ENCODE data around the gene CELSR1. TPM values are rescaled to one million over a fixed set of nuclear protein-coding genes. Genes with fewer than 3 reads are reported as not detected.
"Not testable (repeated sequence)": the region's sequence is repeated elsewhere in the genome, so short reads cannot be mapped to it uniquely, and the experiment has no call there.

CELSR1 gene
- total RNA-seq, 2 donors from 2014 or later = 24.2 to 38.2 TPM

DNA sequence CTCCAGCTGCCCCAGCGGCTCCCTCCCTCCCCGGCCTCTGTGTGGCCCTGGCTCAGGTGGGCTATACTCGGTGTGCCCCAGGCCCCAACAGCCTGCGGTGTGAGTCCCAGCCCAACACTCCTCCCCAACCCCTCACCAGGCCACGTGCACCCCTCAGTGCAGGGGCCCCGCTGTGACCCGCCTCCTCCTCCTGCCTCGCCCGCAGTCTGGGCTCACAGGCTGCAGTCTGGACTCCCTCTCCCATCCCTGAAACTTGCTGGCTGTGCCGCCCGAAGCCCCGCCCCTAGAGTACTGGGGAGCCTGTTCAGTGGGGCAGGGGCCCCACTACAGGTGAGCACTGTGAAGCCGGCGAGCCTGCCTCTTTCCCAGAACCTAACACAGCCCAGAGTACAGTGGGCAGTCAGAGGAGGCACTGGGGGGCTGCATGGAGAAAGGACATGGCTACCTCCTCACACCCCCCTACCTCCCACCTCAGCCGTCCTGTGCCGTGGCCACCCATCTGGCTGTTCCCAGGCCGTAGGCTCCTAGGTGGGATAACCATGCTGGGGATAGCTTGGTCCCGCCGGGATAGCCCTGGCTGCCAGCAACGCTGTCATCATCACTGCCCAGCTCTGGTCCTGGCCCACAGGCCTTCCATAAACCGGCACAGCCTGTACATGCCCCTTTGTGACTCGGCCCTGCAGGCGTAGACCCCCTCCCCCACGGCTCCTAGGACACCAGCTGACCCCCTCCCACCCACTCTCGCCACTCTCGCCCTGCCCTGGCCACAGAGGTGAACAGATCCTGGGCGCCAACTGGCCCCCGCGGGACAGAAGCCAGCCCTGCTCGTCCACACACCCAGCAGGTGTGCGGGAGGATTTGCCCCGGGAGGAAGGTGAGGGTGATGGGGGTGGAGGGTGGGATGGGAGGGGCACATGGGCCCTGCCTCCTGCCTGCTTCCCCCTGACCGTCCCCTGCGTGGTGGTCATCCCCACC is 29.7 kb downstream of the CELSR1 start:
- no peaks in the 10 kb centered on the region for H3K9me3 ChIP-seq
- H3K27me3 ChIP-seq (replicated peaks; ENCODE audit: insufficient read depth) = no peaks in the 10 kb centered on the region
- no peak for DNase-seq (ENCODE audit: low spot score)
- TF ChIP-seq POLR2AphosphoS5 (IDR thresholded peaks at IDR 0.05) (no peak), POLR2A (IDR thresholded peaks at IDR 0.05) (no peak)
- TF ChIP-seq, protein P1, sequence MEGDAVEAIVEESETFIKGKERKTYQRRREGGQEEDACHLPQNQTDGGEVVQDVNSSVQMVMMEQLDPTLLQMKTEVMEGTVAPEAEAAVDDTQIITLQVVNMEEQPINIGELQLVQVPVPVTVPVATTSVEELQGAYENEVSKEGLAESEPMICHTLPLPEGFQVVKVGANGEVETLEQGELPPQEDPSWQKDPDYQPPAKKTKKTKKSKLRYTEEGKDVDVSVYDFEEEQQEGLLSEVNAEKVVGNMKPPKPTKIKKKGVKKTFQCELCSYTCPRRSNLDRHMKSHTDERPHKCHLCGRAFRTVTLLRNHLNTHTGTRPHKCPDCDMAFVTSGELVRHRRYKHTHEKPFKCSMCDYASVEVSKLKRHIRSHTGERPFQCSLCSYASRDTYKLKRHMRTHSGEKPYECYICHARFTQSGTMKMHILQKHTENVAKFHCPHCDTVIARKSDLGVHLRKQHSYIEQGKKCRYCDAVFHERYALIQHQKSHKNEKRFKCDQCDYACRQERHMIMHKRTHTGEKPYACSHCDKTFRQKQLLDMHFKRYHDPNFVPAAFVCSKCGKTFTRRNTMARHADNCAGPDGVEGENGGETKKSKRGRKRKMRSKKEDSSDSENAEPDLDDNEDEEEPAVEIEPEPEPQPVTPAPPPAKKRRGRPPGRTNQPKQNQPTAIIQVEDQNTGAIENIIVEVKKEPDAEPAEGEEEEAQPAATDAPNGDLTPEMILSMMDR (IDR thresholded peaks at IDR 0.05) = no peak
- intact Hi-C loops (cut with DNase I) = no loop called here
- no peaks in the 10 kb centered on the region for H3K36me3 ChIP-seq
- H3K4me3 ChIP-seq = no peak overlapping the region
- WGBS = 73% methylated on average over 29 of the region's 34 CpGs
- H3K4me1 ChIP-seq (replicated peaks) = no peaks in the 10 kb centered on the region
- no peak overlapping the region for H3K27ac ChIP-seq

GRCh38 chr22:46504584-46504983 is 32.8 kb downstream of the CELSR1 start:
- TF ChIP-seq, protein P1 (IDR thresholded peaks at IDR 0.05) = no peak
- TF ChIP-seq POLR2AphosphoS5 (IDR thresholded peaks at IDR 0.05) (no peak), POLR2A (IDR thresholded peaks at IDR 0.05) (no peak)
- Histone ChIP-seq H3K4me3 (no peak overlapping the region), H3K27me3 (replicated peaks; ENCODE audit: insufficient read depth) (no peaks in the 10 kb centered on the region), H3K4me1 (replicated peaks) (no peaks in the 10 kb centered on the region), H3K36me3 (no peaks in the 10 kb centered on the region), H3K9me3 (no peaks in the 10 kb centered on the region), H3K27ac (no peak overlapping the region)
- WGBS = 83% methylated on average over 4 of the region's 4 CpGs
- intact Hi-C loops (cut with DNase I) = no loop called here
- DNase-seq (ENCODE audit: low spot score) = no peak

DNA sequence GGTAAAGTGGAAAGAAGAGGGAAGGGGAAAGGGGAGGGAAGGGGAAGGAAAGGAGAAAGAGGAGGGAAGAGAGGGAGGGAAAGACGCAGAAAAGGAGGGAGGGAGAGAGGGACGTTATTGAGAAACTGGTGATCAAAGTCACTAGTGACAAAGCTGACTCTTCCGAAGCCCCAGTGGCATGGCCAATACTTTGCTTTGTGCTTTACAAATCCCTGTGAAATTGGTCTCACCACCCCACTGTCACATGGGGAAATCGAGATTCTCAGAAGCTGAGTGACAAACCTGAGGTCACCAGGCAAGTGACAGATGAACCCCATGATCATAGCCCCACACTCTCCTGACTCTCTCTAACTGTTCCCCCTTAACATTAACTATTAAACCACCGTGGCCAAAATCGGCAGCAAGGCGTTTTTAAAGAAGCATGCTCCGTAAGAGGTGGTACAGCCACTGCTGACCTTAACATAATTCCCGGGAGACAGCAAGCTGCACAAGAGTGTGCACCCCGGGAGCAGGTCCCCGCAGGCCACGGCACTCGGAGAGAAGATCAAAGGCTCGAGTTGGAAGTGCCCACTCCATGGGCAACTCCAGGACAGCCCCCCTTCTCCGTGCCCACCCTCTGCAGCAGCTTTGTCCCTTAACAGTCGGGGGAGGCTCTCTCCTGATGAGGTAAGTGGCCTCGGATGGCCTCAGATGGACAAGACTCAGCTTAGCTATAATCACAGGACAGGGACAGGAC is 34.8 kb downstream of the CELSR1 start:
- intact Hi-C loops (cut with DNase I) = no loop called here
- Histone ChIP-seq H3K36me3 (no peaks in the 10 kb centered on the region), H3K27ac (no peak overlapping the region), H3K4me1 (replicated peaks) (no peaks in the 10 kb centered on the region), H3K4me3 (no peak overlapping the region), H3K27me3 (replicated peaks; ENCODE audit: insufficient read depth) (no peaks in the 10 kb centered on the region), H3K9me3 (no peaks in the 10 kb centered on the region)
- TF ChIP-seq POLR2A (IDR thresholded peaks at IDR 0.05) (no peak), POLR2AphosphoS5 (IDR thresholded peaks at IDR 0.05) (no peak)
- TF ChIP-seq, protein P1 (IDR thresholded peaks at IDR 0.05) = no peak
- 67% methylated on average over 17 of the region's 17 CpGs for WGBS
- no peak for DNase-seq (ENCODE audit: low spot score)

DNA sequence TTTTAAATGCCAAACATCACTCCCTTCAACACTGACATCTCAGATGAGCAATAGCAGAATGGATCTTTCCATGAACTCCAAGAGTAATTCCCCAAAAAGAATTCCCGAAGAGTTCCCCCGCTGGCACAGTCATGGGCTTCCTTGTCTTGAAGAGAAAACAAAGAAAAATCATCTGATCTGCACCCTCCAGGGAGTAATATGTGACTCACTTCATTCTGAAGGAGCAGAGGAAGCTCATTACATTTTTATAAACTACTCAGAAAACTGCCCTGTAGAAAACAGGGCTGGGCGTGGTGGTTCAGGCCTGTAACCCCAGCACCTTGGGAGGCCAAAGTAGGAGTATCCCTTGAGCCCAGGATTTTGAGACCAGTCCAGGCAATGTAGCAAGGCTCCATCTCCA is 35.7 kb downstream of the CELSR1 start:
- WGBS = 87% methylated on average over 3 of the region's 3 CpGs

GRCh38 chr22:46501265-46501664 is 36.2 kb downstream of the CELSR1 start:
- intact Hi-C loops (cut with DNase I) = not testable (repeated sequence)

More for the DNA sequence above, 35.7 kb downstream of the CELSR1 start:
- no peaks in the 10 kb centered on the region for H3K27me3 ChIP-seq (replicated peaks; ENCODE audit: insufficient read depth)
- H3K4me1 ChIP-seq (replicated peaks) = no peaks in the 10 kb centered on the region
- TF ChIP-seq, protein P1 (IDR thresholded peaks at IDR 0.05) = no peak
- TF ChIP-seq POLR2A (IDR thresholded peaks at IDR 0.05) = no peak
- TF ChIP-seq POLR2AphosphoS5 (IDR thresholded peaks at IDR 0.05) = no peak
- intact Hi-C loops (cut with DNase I) = no loop called here
- H3K4me3 ChIP-seq = no peak overlapping the region
- H3K9me3 ChIP-seq = no peaks in the 10 kb centered on the region
- H3K36me3 ChIP-seq = no peaks in the 10 kb centered on the region
- no peak for DNase-seq (ENCODE audit: low spot score)
- no peak overlapping the region for H3K27ac ChIP-seq

More at GRCh38 chr22:46501265-46501664, 36.2 kb downstream of the CELSR1 start:
- not testable (repeated sequence) for H3K36me3 ChIP-seq; DNase-seq (ENCODE audit: low spot score); H3K9me3 ChIP-seq; H3K27me3 ChIP-seq (replicated peaks; ENCODE audit: insufficient read depth); H3K27ac ChIP-seq; H3K4me1 ChIP-seq (replicated peaks); H3K4me3 ChIP-seq
- 93% methylated on average over 12 of the region's 12 CpGs for WGBS
